Large intestine (tissue), 3 donors: ENCODE results near the gene SNRK. TPM values are rescaled to one million over a fixed set of nuclear protein-coding genes. Genes with fewer than 3 reads are reported as not detected.

Source experiments
- DNase-seq, 2 donors: peaks; one replicate each; pipeline versions ENCODE4 v3.0.0 to v3.0.0-alpha.2; 2013
- H3K27ac ChIP-seq: one replicate; pipeline ENCODE4 v1.5.1; 2013; ENCODE audit warnings: low read length
- H3K27me3 ChIP-seq: 2 replicates; pipeline ENCODE4 v1.6.1; 2013; ENCODE audit warnings: low read length; ENCODE audit not compliant: control insufficient read depth, insufficient read depth
- H3K36me3 ChIP-seq: 2 replicates; pipeline ENCODE4 v1.6.1; 2013; ENCODE audit warnings: low read length; ENCODE audit not compliant: control insufficient read depth, insufficient read depth
- H3K4me1 ChIP-seq: one replicate; pipeline ENCODE4 v1.6.1; 2013; ENCODE audit warnings: low read length; ENCODE audit not compliant: control insufficient read depth, insufficient read depth
- H3K4me3 ChIP-seq: one replicate; pipeline ENCODE4 v1.5.1; 2013; ENCODE audit warnings: low read length
- H3K9me3 ChIP-seq: one replicate; pipeline ENCODE4 v1.6.1; 2013; ENCODE audit warnings: mild to moderate bottlenecking, low read depth, low read length, moderate library complexity; ENCODE audit not compliant: control insufficient read depth
- WGBS: methylation state at CpG from one replicate; pipeline ENCODE4 v1.1.5; 2013; ENCODE audit warnings: low lambda C conversion rate; ENCODE audit not compliant: insufficient coverage; 5-methylcytosine and 5-hydroxymethylcytosine counted together
- polyA plus RNA-seq: library from polyadenylated mRNA; unstranded; fragments of 120-200 nt; gene quantifications from one replicate; pipeline ENCODE4 v1.2.1, GENCODE V29; 2013

SNRK gene
- polyA plus RNA-seq, 1 donor: 30.3 TPM

DNA sequence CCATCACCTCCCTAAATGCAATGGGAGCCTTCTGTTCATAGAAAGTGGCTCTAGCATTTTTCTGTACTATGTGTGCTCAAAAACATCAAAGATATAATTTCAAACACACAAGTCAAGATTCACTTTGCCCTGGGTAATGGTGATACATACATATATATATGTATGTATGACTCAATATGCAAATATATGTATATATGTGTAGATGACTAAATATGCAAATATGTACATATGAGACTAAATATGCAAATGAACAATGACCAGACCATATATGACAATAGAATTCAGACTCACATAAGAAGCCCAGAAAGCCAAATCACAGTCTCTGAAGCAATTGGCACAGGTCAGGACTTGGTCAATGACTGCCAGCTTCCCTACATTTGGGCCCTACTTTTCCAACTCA, 36.9 kb upstream of the SNRK start:
- Histone ChIP-seq H3K27ac (no peak overlapping the region), H3K9me3 (no peaks in the 10 kb centered on the region), H3K36me3 (no peaks in the 10 kb centered on the region), H3K27me3 (peaks cover 4% of the 10 kb centered on the region), H3K4me1 (no peaks in the 10 kb centered on the region), H3K4me3 (no peak overlapping the region)
- no peak for DNase-seq

- H3K4me3 ChIP-seq: no peak overlapping the region
- H3K27me3 ChIP-seq: peaks cover 2% of the 10 kb centered on the region
- no peak overlapping the region for H3K27ac ChIP-seq
- H3K4me1 ChIP-seq: no peaks in the 10 kb centered on the region
- DNase-seq: no peak
- WGBS: 89% methylated on average over 3 of the region's 4 CpGs
- H3K36me3 ChIP-seq: no peaks in the 10 kb centered on the region
- no peaks in the 10 kb centered on the region for H3K9me3 ChIP-seq
Observed at GRCh38 chr3:43253294-43253693, 33.0 kb upstream of the SNRK start.

GRCh38 chr3:43254125-43254524, 32.2 kb upstream of the SNRK start:
- H3K4me1 ChIP-seq: no peaks in the 10 kb centered on the region
- H3K27ac ChIP-seq: no peak overlapping the region
- no peak for DNase-seq
- WGBS: no CpG with 5 or more reads among the region's 1 CpG
- no peaks in the 10 kb centered on the region for H3K36me3 ChIP-seq
- H3K27me3 ChIP-seq: no peaks in the 10 kb centered on the region
- H3K9me3 ChIP-seq: no peaks in the 10 kb centered on the region
- H3K4me3 ChIP-seq: no peak overlapping the region

- no peak for DNase-seq
- Histone ChIP-seq H3K9me3 (no peaks in the 10 kb centered on the region), H3K36me3 (no peaks in the 10 kb centered on the region), H3K4me1 (no peaks in the 10 kb centered on the region), H3K27me3 (no peaks in the 10 kb centered on the region), H3K4me3 (no peak overlapping the region), H3K27ac (no peak overlapping the region)
- WGBS: no CpG with 5 or more reads among the region's 2 CpGs
Observed at GRCh38 chr3:43255662-43256061, 30.7 kb upstream of the SNRK start.

DNA sequence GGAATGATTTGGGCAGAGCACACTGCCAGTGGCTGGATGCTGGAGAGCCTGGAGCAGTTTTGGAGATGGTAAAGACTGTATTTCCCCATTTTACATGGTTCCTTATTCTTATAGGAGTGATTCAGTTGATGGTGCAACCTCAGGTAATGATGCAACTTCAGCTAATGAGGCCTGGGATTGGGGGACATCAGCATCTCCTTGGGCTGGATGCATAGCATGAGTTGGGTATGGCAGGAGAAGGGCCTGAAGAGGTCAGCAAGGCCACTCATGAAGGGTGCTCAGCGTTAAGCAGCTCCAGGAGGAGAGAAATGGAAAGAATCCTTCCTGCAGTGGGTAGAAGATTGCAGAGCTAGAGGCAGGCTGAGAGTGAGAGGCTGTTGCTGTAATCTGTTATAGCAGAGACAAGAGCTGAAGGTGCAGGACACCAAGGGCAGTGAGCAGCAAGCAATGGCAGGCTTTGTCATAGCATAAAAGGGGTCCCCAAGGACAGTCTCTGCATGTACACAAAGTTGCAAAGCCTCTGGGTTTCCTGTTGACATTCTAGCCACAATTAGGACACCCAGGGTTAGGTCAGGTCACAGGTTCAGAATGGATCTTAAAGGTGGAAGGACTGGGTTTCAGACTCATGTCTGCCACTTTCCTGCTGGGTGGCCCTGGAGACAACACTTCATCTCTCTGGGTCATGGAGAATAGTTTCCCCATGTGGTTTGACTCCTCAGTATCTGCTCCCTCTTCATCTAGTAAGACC, 29.5 kb upstream of the SNRK start:
- Histone ChIP-seq H3K4me3 (no peak overlapping the region), H3K4me1 (no peaks in the 10 kb centered on the region), H3K27me3 (no peaks in the 10 kb centered on the region), H3K27ac (no peak overlapping the region), H3K9me3 (no peaks in the 10 kb centered on the region), H3K36me3 (no peaks in the 10 kb centered on the region)
- WGBS: no CpG with 5 or more reads among the region's 1 CpG
- no peak for DNase-seq

GRCh38 chr3:43257850-43258249, 28.5 kb upstream of the SNRK start:
- Histone ChIP-seq H3K36me3 (no peaks in the 10 kb centered on the region), H3K9me3 (no peaks in the 10 kb centered on the region), H3K4me3 (no peak overlapping the region), H3K27ac (no peak overlapping the region), H3K27me3 (no peaks in the 10 kb centered on the region), H3K4me1 (no peaks in the 10 kb centered on the region)
- DNase-seq: no peak
- WGBS: no CpG with 5 or more reads among the region's 2 CpGs

- H3K36me3 ChIP-seq: no peaks in the 10 kb centered on the region
- no peak overlapping the region for H3K27ac ChIP-seq
- WGBS: no CpG with 5 or more reads among the region's 2 CpGs
- DNase-seq: no peak
- no peaks in the 10 kb centered on the region for H3K9me3 ChIP-seq
- H3K4me1 ChIP-seq: no peaks in the 10 kb centered on the region
- no peaks in the 10 kb centered on the region for H3K27me3 ChIP-seq
- no peak overlapping the region for H3K4me3 ChIP-seq
Observed at GRCh38 chr3:43259626-43260025, 26.7 kb upstream of the SNRK start.

DNA sequence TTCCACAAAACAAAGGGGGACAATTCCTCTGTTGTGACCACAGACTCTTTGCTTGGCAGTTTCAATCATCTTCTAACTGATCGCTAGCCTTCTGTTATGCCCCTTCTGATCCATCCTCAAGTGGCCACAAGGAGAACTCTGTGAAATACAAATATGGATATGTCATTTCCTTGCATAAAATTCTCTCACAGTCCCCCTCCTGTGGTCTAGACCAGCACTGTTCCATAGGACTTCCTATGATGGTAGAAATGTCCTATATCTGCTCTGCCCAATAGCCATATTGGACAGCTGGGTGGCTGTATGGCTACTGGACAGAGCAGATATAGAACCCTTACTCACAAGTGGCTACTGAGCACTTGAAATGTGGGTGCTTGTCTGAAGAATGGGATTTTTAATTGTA, 25.9 kb upstream of the SNRK start:
- no CpG with 5 or more reads among the region's 1 CpG for WGBS
- H3K9me3 ChIP-seq: no peaks in the 10 kb centered on the region

DNA sequence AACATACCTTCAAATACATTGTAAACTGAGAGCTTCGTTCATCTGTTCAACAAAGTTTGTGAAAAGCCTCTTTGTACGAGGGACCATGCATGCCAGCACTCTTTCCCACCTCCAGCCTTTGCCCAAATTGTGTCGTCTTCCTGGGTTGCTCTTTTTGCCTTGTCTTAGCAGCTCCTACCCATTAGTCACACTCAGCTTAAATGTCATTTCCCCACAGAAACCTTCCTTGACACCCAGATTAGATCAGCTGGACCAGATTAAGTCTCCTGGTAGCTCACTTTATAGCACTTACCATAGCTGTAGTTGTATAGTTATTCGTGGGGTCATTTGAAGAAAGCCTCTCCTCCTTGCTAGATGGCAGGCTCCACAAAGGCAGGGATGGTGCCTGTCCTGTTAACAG, 24.1 kb upstream of the SNRK start:
- Histone ChIP-seq H3K27ac (no peak overlapping the region), H3K36me3 (no peaks in the 10 kb centered on the region), H3K4me3 (no peak overlapping the region), H3K27me3 (no peaks in the 10 kb centered on the region), H3K4me1 (no peaks in the 10 kb centered on the region), H3K9me3 (no peaks in the 10 kb centered on the region)
- DNase-seq: no peak
- WGBS: no CpG with 5 or more reads among the region's 4 CpGs

More for the DNA sequence above, 25.9 kb upstream of the SNRK start:
- Histone ChIP-seq H3K4me1 (no peaks in the 10 kb centered on the region), H3K27me3 (no peaks in the 10 kb centered on the region), H3K27ac (no peak overlapping the region), H3K4me3 (no peak overlapping the region), H3K36me3 (no peaks in the 10 kb centered on the region)
- DNase-seq: no peak

DNA sequence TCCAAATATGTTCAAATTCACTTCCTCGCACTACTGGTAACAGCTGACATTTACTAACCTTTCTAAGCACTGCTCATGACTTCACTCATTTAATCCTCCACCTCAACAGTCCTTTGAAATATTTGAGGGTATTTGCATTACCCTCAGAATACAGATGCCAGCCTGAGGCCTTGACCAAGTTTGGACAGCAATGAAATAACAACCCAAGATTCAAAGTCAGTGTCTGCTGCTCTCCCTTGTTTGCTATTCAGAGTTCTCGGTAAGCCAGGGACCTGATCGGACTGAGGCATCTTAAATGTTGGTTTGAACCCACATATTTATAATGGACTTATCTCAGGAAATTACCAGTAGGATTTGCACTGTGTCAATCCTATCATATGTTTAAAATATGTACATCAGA, 19.9 kb upstream of the SNRK start:
- no peak overlapping the region for H3K4me3 ChIP-seq
- no peaks in the 10 kb centered on the region for H3K9me3 ChIP-seq
- no peaks in the 10 kb centered on the region for H3K4me1 ChIP-seq
- no CpG with 5 or more reads among the region's 3 CpGs for WGBS
- H3K27me3 ChIP-seq: no peaks in the 10 kb centered on the region
- DNase-seq: no peak
- H3K27ac ChIP-seq: no peak overlapping the region
- no peaks in the 10 kb centered on the region for H3K36me3 ChIP-seq

DNA sequence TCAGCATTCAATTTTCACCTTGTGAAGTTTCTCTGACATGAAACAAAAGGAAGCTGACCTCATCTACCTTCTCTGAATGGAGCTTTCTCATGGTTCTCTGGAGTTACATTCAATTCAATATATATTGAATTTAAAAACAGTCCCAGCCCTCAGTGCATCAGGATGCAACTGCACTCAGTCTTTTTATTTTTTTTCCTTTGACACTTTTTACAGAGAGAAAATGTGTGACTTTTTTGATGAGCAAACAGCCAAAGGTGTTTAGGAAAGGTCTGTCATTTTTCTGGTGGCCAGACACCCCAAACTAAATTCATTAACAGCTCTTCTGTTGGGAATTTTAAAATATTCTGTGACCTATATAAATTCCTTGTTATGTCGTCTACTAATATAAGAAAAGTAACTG, 19.3 kb upstream of the SNRK start:
- no peak overlapping the region for H3K4me3 ChIP-seq

More for the DNA sequence above, 19.3 kb upstream of the SNRK start:
- 100% methylated on average over 1 of the region's 1 CpG for WGBS
- no peaks in the 10 kb centered on the region for H3K27me3 ChIP-seq
- H3K36me3 ChIP-seq: no peaks in the 10 kb centered on the region
- no peak for DNase-seq
- H3K27ac ChIP-seq: no peak overlapping the region
- no peaks in the 10 kb centered on the region for H3K4me1 ChIP-seq
- H3K9me3 ChIP-seq: no peaks in the 10 kb centered on the region
